Measurements from ENCODE around the gene DOCK3.

DNA sequence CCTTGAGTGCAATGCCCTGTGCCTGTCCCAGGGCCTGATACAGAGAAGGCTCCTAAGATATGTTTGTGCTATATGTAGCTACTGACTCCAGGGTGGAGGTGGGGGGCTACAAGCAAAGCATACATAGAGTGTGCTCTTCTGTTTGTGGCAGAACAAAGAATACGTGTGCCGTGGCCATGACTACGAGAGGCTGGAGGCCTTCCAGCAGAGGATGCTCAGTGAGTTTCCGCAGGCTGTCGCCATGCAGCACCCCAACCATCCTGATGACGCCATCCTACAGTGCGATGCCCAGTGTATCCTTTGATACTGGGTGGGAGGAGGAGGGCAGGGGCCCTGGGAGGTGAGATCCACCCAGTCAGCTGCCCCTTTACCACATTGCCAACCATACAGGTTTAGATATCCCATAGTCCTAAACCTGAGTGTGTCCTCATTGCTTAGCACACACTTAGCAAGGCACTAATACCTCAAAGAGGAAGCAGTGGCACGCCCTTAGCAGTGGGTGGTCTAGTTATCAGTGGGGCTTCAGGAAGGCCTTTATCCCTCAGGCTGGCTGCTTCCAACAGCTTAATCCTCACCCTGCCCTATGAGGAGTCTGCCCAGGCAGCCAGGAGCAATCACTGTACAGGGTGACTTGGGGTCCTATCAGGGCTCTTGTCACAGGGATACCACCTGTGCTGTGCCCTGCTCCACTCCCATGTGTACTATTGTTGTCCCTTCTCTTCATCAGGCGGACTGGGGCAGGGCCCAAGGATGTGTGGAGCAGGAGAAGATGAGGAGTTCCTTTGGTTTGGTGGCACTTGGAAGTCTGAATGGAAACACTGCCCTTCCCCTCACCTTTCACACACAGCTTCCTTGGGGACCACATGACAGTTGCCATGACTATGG is 680.2 kb downstream of the DOCK3 start:
- TF ChIP-seq, protein P1, sequence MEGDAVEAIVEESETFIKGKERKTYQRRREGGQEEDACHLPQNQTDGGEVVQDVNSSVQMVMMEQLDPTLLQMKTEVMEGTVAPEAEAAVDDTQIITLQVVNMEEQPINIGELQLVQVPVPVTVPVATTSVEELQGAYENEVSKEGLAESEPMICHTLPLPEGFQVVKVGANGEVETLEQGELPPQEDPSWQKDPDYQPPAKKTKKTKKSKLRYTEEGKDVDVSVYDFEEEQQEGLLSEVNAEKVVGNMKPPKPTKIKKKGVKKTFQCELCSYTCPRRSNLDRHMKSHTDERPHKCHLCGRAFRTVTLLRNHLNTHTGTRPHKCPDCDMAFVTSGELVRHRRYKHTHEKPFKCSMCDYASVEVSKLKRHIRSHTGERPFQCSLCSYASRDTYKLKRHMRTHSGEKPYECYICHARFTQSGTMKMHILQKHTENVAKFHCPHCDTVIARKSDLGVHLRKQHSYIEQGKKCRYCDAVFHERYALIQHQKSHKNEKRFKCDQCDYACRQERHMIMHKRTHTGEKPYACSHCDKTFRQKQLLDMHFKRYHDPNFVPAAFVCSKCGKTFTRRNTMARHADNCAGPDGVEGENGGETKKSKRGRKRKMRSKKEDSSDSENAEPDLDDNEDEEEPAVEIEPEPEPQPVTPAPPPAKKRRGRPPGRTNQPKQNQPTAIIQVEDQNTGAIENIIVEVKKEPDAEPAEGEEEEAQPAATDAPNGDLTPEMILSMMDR (IDR thresholded peaks at IDR 0.05; ENCODE audit: low read depth, low read length, missing input control), result no peak
- TF ChIP-seq RXRA (IDR thresholded peaks at IDR 0.05), result no peak
- no peak for TF ChIP-seq YY1 (IDR thresholded peaks at IDR 0.05)
- TF ChIP-seq TAF1 (conservative IDR thresholded peaks at IDR 0.05), result no peak
- no peak for TF ChIP-seq FOXA1 (IDR thresholded peaks at IDR 0.05)
- TF ChIP-seq, protein P2, sequence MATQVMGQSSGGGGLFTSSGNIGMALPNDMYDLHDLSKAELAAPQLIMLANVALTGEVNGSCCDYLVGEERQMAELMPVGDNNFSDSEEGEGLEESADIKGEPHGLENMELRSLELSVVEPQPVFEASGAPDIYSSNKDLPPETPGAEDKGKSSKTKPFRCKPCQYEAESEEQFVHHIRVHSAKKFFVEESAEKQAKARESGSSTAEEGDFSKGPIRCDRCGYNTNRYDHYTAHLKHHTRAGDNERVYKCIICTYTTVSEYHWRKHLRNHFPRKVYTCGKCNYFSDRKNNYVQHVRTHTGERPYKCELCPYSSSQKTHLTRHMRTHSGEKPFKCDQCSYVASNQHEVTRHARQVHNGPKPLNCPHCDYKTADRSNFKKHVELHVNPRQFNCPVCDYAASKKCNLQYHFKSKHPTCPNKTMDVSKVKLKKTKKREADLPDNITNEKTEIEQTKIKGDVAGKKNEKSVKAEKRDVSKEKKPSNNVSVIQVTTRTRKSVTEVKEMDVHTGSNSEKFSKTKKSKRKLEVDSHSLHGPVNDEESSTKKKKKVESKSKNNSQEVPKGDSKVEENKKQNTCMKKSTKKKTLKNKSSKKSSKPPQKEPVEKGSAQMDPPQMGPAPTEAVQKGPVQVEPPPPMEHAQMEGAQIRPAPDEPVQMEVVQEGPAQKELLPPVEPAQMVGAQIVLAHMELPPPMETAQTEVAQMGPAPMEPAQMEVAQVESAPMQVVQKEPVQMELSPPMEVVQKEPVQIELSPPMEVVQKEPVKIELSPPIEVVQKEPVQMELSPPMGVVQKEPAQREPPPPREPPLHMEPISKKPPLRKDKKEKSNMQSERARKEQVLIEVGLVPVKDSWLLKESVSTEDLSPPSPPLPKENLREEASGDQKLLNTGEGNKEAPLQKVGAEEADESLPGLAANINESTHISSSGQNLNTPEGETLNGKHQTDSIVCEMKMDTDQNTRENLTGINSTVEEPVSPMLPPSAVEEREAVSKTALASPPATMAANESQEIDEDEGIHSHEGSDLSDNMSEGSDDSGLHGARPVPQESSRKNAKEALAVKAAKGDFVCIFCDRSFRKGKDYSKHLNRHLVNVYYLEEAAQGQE (IDR thresholded peaks at IDR 0.05), result no peak
- TF ChIP-seq, protein P3, sequence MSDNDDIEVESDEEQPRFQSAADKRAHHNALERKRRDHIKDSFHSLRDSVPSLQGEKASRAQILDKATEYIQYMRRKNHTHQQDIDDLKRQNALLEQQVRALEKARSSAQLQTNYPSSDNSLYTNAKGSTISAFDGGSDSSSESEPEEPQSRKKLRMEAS (IDR thresholded peaks at IDR 0.05), result no peak
- no peak for TF ChIP-seq RAD21 (IDR thresholded peaks at IDR 0.05)
- TF ChIP-seq GABPA (IDR thresholded peaks at IDR 0.05 in 1 of 2, conservative IDR thresholded peaks at IDR 0.05 in 1 of 2), result no peak
- TF ChIP-seq EGR1 (IDR thresholded peaks at IDR 0.05; ENCODE audit: low read depth in 2 of 2), result no peak

Data from liver (tissue), 3 donors.